HEK293 (cell line): ENCODE measurements around the gene EXOSC5.

ENCODE experiments used
- KLF10 ChIP-seq: fragments of 450-650 bp; IDR thresholded peaks from 2 replicates; pipeline ENCODE4 v1.5.1; 2018; ENCODE audit warnings: missing biosample characterization, mild to moderate bottlenecking, missing genetic modification characterization
- KLF9 ChIP-seq: fragments of 450-650 bp; formaldehyde crosslinking; IDR thresholded peaks from 2 replicates; pipeline ENCODE4 v1.5.1; 2016; ENCODE audit warnings: missing biosample characterization, missing genetic modification characterization, low read depth
- SCRT2 ChIP-seq: fragments of 450-650 bp; formaldehyde crosslinking; IDR thresholded peaks from 2 replicates; pipeline ENCODE4 v1.5.1; 2016; ENCODE audit warnings: missing biosample characterization, missing genetic modification characterization
- SP7 ChIP-seq: fragments of 450-650 bp; formaldehyde crosslinking; IDR thresholded peaks from 2 replicates; pipeline ENCODE4 v1.5.1; 2016; ENCODE audit warnings: missing biosample characterization, missing genetic modification characterization
- ZBTB17 ChIP-seq: fragments of 450-650 bp; formaldehyde crosslinking; IDR thresholded peaks from 2 replicates; pipeline ENCODE4 v1.5.1; 2016; ENCODE audit warnings: missing biosample characterization, missing genetic modification characterization
- ZBTB20 ChIP-seq: fragments of 450-650 bp; formaldehyde crosslinking; IDR thresholded peaks from 2 replicates; pipeline ENCODE4 v1.5.1; 2016; ENCODE audit warnings: missing biosample characterization, missing genetic modification characterization
- ZBTB48 ChIP-seq: fragments of 450-650 bp; formaldehyde crosslinking; IDR thresholded peaks from 2 replicates; pipeline ENCODE4 v1.5.1; 2016; ENCODE audit warnings: missing biosample characterization, missing genetic modification characterization
- ZBTB8A ChIP-seq: fragments of 450-650 bp; formaldehyde crosslinking; IDR thresholded peaks from 2 replicates; pipeline ENCODE4 v1.5.1; 2016; ENCODE audit warnings: missing biosample characterization, missing genetic modification characterization
- ZFHX2 ChIP-seq: fragments of 450-650 bp; formaldehyde crosslinking; conservative IDR thresholded peaks from 2 replicates; pipeline ENCODE4 v1.5.1; 2016; ENCODE audit warnings: missing biosample characterization, missing genetic modification characterization
- ZFP37 ChIP-seq: fragments of 450-650 bp; formaldehyde crosslinking; IDR thresholded peaks from 2 replicates; pipeline ENCODE4 v1.5.1; 2016; ENCODE audit warnings: missing biosample characterization, missing genetic modification characterization
- ZFP69B ChIP-seq: fragments of 450-650 bp; formaldehyde crosslinking; IDR thresholded peaks from 2 replicates; pipeline ENCODE4 v1.5.1; 2016; ENCODE audit warnings: missing biosample characterization, missing genetic modification characterization
- ZNF121 ChIP-seq: fragments of 450-650 bp; formaldehyde crosslinking; IDR thresholded peaks from 2 replicates; pipeline ENCODE4 v1.5.1; 2016; ENCODE audit warnings: missing biosample characterization, missing genetic modification characterization
- ZNF133 ChIP-seq: fragments of 450-650 bp; formaldehyde crosslinking; IDR thresholded peaks from 2 replicates; pipeline ENCODE4 v1.5.1; 2016; ENCODE audit warnings: missing biosample characterization, missing genetic modification characterization
- ZNF175 ChIP-seq: fragments of 450-650 bp; formaldehyde crosslinking; IDR thresholded peaks from 2 replicates; pipeline ENCODE4 v1.5.1; 2016; ENCODE audit warnings: missing biosample characterization, missing genetic modification characterization
- ZNF24 ChIP-seq: fragments of 450-650 bp; formaldehyde crosslinking; IDR thresholded peaks from 2 replicates; pipeline ENCODE4 v1.5.1; 2016; ENCODE audit warnings: missing biosample characterization, missing genetic modification characterization
- ZNF266 ChIP-seq: fragments of 450-650 bp; formaldehyde crosslinking; IDR thresholded peaks from 2 replicates; pipeline ENCODE4 v1.5.1; 2016; ENCODE audit warnings: missing biosample characterization, missing genetic modification characterization, low read depth
- ZNF280D ChIP-seq: fragments of 450-650 bp; formaldehyde crosslinking; IDR thresholded peaks from 2 replicates; pipeline ENCODE4 v1.5.1; 2016; ENCODE audit warnings: missing biosample characterization, missing genetic modification characterization
- ZNF366 ChIP-seq: fragments of 450-650 bp; formaldehyde crosslinking; conservative IDR thresholded peaks from 2 replicates; pipeline ENCODE4 v1.5.1; 2016; ENCODE audit warnings: missing biosample characterization, missing genetic modification characterization
- ZNF518A ChIP-seq: fragments of 450-650 bp; formaldehyde crosslinking; conservative IDR thresholded peaks from 2 replicates; pipeline ENCODE4 v1.5.1; 2016; ENCODE audit warnings: low read depth, missing biosample characterization, missing genetic modification characterization
- ZNF843 ChIP-seq: fragments of 450-650 bp; formaldehyde crosslinking; IDR thresholded peaks from 2 replicates; pipeline ENCODE4 v1.5.1; 2016; ENCODE audit warnings: missing biosample characterization, missing genetic modification characterization
- TF ChIP-seq, protein P1 (sequence below): fragments of 450-650 bp; formaldehyde crosslinking; IDR thresholded peaks from 2 replicates; pipeline ENCODE4 v1.5.1; 2016; ENCODE audit warnings: missing biosample characterization, missing genetic modification characterization
- TF ChIP-seq, protein P2 (sequence below): fragments of 450-650 bp; formaldehyde crosslinking; optimal IDR thresholded peaks from 2 replicates; pipeline ENCODE3; 2016; ENCODE audit warnings: missing biosample characterization, mild to moderate bottlenecking, missing genetic modification characterization
- TF ChIP-seq, protein P3 (sequence below): fragments of 450-650 bp; formaldehyde crosslinking; IDR thresholded peaks from 2 replicates; pipeline ENCODE4 v1.5.1; 2016; ENCODE audit warnings: missing biosample characterization, missing genetic modification characterization

The EXOSC5 gene

DNA sequence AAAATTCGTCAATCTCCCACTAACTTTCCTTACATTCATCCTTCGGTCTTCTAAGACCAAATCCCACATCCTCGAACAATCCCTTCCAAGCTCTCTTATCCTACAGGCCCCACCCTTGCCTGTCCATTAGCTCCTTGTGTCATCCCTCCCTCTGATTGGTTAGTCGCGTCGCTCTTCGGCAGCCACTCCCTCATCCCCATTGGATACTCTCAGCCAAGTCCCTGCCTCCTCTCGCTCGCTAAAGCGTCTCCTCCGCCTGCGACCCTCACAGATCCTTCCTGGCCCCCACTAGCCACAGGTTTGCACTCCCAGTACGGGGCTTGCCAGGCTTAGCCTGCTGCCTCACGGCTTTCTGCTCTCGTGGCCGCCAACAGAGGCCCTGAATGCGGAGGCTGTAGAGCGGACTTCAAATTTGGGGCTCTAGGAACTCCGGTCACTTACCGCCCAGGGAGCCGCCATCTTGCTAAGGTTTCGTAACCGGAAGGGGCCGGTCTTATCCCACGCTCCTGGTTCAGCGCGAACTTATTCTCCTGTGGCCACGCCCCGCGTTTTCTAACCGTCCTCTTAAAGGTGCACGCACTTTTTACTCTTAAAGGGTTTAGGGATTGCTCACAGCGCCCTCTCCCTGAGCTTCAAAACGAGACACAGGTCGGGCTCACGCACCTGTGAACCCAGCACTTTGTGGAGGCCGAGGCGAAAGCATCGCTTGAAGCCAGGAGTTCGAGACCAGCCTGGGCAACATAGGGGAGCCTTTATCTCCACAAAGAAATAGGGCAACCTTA is 42.5 kb upstream of the EXOSC5 start, which contains the start of gene DMAC2 (continued):
- TF ChIP-seq ZNF280D (tag by site-specific recombination) (no peak; the same call in 1 of the 2 replicates), ZFHX2 (tag by site-specific recombination) (peak; percentile 63), ZNF843 (tag by site-specific recombination) (peak; percentile 69; the same call in 1 of the 2 replicates), SCRT2 (tag by site-specific recombination) (peak; percentile 93), ZBTB8A (tag by site-specific recombination) (peak; percentile 29; the same call in 1 of the 2 replicates), ZNF133 (tag by site-specific recombination) (no peak), ZBTB48 (tag by site-specific recombination) (peak; percentile 80; the same call in 1 of the 2 replicates), ZNF266 (tag by site-specific recombination) (no peak), ZFP69B (tag by site-specific recombination) (0 out of 2 replicates have a peak, but pooled peaks have one; percentile 48), ZFP37 (peak; percentile 45; the same call in 1 of the 2 replicates), ZNF518A (tag by site-specific recombination) (peak; percentile 79), ZNF121 (tag by site-specific recombination) (no peak), ZNF366 (peak; percentile 76), SP7 (tag by site-specific recombination) (peak; percentile 85), KLF9 (tag by site-specific recombination) (peak; percentile 69), KLF10 (tag by site-specific recombination) (peak; percentile 83), ZNF175 (no peak), ZBTB17 (peak; percentile 97), ZBTB20 (tag by site-specific recombination) (peak; percentile 43; the same call in 1 of the 2 replicates), ZNF24 (0 out of 2 replicates have a peak, but pooled peaks have one; percentile 52)
- TF ChIP-seq, protein P1, sequence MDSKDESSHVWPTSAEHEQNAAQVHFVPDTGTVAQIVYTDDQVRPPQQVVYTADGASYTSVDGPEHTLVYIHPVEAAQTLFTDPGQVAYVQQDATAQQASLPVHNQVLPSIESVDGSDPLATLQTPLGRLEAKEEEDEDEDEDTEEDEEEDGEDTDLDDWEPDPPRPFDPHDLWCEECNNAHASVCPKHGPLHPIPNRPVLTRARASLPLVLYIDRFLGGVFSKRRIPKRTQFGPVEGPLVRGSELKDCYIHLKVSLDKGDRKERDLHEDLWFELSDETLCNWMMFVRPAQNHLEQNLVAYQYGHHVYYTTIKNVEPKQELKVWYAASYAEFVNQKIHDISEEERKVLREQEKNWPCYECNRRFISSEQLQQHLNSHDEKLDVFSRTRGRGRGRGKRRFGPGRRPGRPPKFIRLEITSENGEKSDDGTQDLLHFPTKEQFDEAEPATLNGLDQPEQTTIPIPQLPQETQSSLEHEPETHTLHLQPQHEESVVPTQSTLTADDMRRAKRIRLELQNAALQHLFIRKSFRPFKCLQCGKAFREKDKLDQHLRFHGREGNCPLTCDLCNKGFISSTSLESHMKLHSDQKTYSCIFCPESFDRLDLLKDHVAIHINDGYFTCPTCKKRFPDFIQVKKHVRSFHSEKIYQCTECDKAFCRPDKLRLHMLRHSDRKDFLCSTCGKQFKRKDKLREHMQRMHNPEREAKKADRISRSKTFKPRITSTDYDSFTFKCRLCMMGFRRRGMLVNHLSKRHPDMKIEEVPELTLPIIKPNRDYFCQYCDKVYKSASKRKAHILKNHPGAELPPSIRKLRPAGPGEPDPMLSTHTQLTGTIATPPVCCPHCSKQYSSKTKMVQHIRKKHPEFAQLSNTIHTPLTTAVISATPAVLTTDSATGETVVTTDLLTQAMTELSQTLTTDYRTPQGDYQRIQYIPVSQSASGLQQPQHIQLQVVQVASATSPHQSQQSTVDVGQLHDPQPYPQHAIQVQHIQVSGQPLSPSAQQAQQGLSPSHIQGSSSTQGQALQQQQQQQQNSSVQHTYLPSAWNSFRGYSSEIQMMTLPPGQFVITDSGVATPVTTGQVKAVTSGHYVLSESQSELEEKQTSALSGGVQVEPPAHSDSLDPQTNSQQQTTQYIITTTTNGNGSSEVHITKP (tag by site-specific recombination), result peak; percentile 78
- TF ChIP-seq, protein P2, sequence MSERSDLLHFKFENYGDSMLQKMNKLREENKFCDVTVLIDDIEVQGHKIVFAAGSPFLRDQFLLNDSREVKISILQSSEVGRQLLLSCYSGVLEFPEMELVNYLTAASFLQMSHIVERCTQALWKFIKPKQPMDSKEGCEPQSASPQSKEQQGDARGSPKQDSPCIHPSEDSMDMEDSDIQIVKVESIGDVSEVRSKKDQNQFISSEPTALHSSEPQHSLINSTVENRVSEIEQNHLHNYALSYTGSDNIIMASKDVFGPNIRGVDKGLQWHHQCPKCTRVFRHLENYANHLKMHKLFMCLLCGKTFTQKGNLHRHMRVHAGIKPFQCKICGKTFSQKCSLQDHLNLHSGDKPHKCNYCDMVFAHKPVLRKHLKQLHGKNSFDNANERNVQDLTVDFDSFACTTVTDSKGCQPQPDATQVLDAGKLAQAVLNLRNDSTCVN, result peak; percentile 41
- TF ChIP-seq, protein P3, sequence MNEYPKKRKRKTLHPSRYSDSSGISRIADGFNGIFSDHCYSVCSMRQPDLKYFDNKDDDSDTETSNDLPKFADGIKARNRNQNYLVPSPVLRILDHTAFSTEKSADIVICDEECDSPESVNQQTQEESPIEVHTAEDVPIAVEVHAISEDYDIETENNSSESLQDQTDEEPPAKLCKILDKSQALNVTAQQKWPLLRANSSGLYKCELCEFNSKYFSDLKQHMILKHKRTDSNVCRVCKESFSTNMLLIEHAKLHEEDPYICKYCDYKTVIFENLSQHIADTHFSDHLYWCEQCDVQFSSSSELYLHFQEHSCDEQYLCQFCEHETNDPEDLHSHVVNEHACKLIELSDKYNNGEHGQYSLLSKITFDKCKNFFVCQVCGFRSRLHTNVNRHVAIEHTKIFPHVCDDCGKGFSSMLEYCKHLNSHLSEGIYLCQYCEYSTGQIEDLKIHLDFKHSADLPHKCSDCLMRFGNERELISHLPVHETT (tag by site-specific recombination), result 0 out of 2 replicates have a peak, but pooled peaks have one; percentile 59
